IMR-90 (cell line): Measurements from ENCODE around the gene MGAT3. TPM values are rescaled to one million over a fixed set of nuclear protein-coding genes. Genes with fewer than 3 reads are reported as not detected.

Experiments used
- ATAC-seq: fragments of 200-7000 bp; cut with Tn5 transposase; 2 replicates; pipeline ENCODE4 v1.9.1; 2020; ENCODE audit warnings: low read depth, mild to moderate bottlenecking, moderate library complexity
- BruUV-seq: library from RNA; stranded (reverse); fragments of 400-500 nt; replicated peaks from 2 replicates; lab custom pipeline; 2021; lab: Mats Ljungman, UMichigan
- CTCF ChIA-PET: fragments of 300-600 bp; formaldehyde crosslinking; extraction: SDS; loops from one replicate; lab custom pipeline; 2021; ENCODE audit warnings: antibody characterized with exemption; lab: Yijun Ruan, JAX
- POLR2A ChIA-PET: fragments of 300-600 bp; sonication (Branson Sonifier 250); formaldehyde crosslinking; loops from one replicate; lab custom pipeline; 2022; ENCODE audit warnings: antibody characterized with exemption; ENCODE audit not compliant: unreplicated experiment; lab: Charles Lee
- DNase-seq: peaks from one replicate; pipeline ENCODE4 v3.0.0; 2013
- H2AFZ ChIP-seq: replicated peaks from 2 replicates; pipeline ENCODE3; 2013; ENCODE audit warnings: low read length, mild to moderate bottlenecking; ENCODE audit not compliant: poor library complexity
- H2AK5ac ChIP-seq: 2 replicates; pipeline ENCODE4 v1.6.1; 2013; ENCODE audit warnings: low read depth, low read length, inconsistent platforms
- H2AK9ac ChIP-seq: replicated peaks from 2 replicates; pipeline ENCODE3; 2013; ENCODE audit warnings: mild to moderate bottlenecking, low read depth, low read length, moderate library complexity; ENCODE audit not compliant: poor library complexity
- H2BK120ac ChIP-seq: 2 replicates; pipeline ENCODE4 v1.6.1; 2013; ENCODE audit warnings: low read depth, low read length, inconsistent platforms
- H2BK15ac ChIP-seq: 3 replicates; pipeline ENCODE4 v1.6.1; 2013; ENCODE audit warnings: low read depth, low read length, inconsistent platforms
- H2BK20ac ChIP-seq: 2 replicates; pipeline ENCODE4 v1.6.1; 2013; ENCODE audit warnings: low read depth, mild to moderate bottlenecking, inconsistent platforms, low read length, moderate library complexity
- H2BK5ac ChIP-seq: 2 replicates; pipeline ENCODE4 v1.6.1; 2013; ENCODE audit warnings: mild to moderate bottlenecking, low read depth, low read length, inconsistent platforms; ENCODE audit not compliant: poor library complexity, severe bottlenecking
- H3K14ac ChIP-seq: replicated peaks from 2 replicates; pipeline ENCODE4 v1.6.1; 2013; ENCODE audit warnings: low read depth, low read length, inconsistent platforms
- H3K18ac ChIP-seq: 2 replicates; pipeline ENCODE4 v1.6.1; 2013; ENCODE audit warnings: low read depth, low read length, control low read depth
- H3K23ac ChIP-seq: 2 replicates; pipeline ENCODE4 v1.6.1; 2013; ENCODE audit warnings: low read depth, low read length, inconsistent platforms
- H3K27ac ChIP-seq: 2 replicates; pipeline ENCODE4 v1.5.1; 2013; ENCODE audit warnings: mild to moderate bottlenecking, control low read depth, low read length; ENCODE audit not compliant: insufficient read depth
- H3K27me3 ChIP-seq: 2 replicates; pipeline ENCODE4 v1.6.1; 2013; ENCODE audit warnings: low read length; ENCODE audit not compliant: control insufficient read depth, insufficient read depth
- H3K36me3 ChIP-seq: 2 replicates; pipeline ENCODE4 v1.6.1; 2013; ENCODE audit warnings: low read length, mixed read lengths; ENCODE audit not compliant: control insufficient read depth, insufficient read depth
- H3K4ac ChIP-seq: 2 replicates; pipeline ENCODE4 v1.6.1; 2013; ENCODE audit warnings: low read depth, low read length, inconsistent platforms
- H3K4me1 ChIP-seq: 2 replicates; pipeline ENCODE4 v1.6.1; 2013; ENCODE audit warnings: low read length, mixed read lengths; ENCODE audit not compliant: control insufficient read depth, insufficient read depth
- H3K4me2 ChIP-seq: 2 replicates; pipeline ENCODE4 v1.6.1; 2013; ENCODE audit warnings: low read depth, mild to moderate bottlenecking, control low read depth, low read length, moderate library complexity
- H3K4me3 ChIP-seq: 2 replicates; pipeline ENCODE4 v1.5.1; 2013; ENCODE audit warnings: low read depth, mild to moderate bottlenecking, control low read depth, low read length, moderate library complexity; ENCODE audit not compliant: insufficient read depth
- H3K56ac ChIP-seq: 2 replicates; pipeline ENCODE4 v1.6.1; 2013; ENCODE audit warnings: low read length, inconsistent platforms; ENCODE audit not compliant: insufficient read depth; ENCODE audit errors: extremely low read depth
- H3K79me1 ChIP-seq, 2 experiments: 2 replicates each; pipeline ENCODE4 v1.6.1; 2013; ENCODE audit warnings: low read length in 2 of 2, inconsistent platforms in 1 of 2, low read depth in 1 of 2
- H3K9ac ChIP-seq: 2 replicates; pipeline ENCODE4 v1.6.1; 2013; ENCODE audit warnings: low read depth, low read length, control low read depth
- H3K9me1 ChIP-seq: 2 replicates; pipeline ENCODE4 v1.6.1; 2013; ENCODE audit warnings: low read length, inconsistent platforms; ENCODE audit not compliant: insufficient read depth
- H3K9me3 ChIP-seq: 2 replicates; pipeline ENCODE4 v1.6.1; 2013; ENCODE audit warnings: low read length; ENCODE audit not compliant: control insufficient read depth, insufficient read depth
- H4K20me1 ChIP-seq: 2 replicates; pipeline ENCODE4 v1.6.1; 2013; ENCODE audit warnings: low read length, inconsistent platforms; ENCODE audit not compliant: insufficient read depth
- H4K5ac ChIP-seq: 2 replicates; pipeline ENCODE4 v1.6.1; 2013; ENCODE audit warnings: mild to moderate bottlenecking, low read depth, low read length, control low read depth
- H4K8ac ChIP-seq, 2 experiments: 2 replicates each; pipeline ENCODE4 v1.6.1; 2013; ENCODE audit warnings: low read depth in 2 of 2, low read length in 2 of 2, control low read depth in 1 of 2, inconsistent platforms in 1 of 2
- H4K91ac ChIP-seq: 2 replicates; pipeline ENCODE4 v1.6.1; 2013; ENCODE audit warnings: low read depth, low read length, inconsistent platforms; ENCODE audit not compliant: insufficient read depth
- CEBPB ChIP-seq: IDR thresholded peaks from 2 replicates; pipeline ENCODE4 v1.6.1; 2012; ENCODE audit warnings: low read depth, low read length, improper control_type of control experiment
- CHD1 ChIP-seq: IDR thresholded peaks from 2 replicates; pipeline ENCODE4 v1.6.1; 2012; ENCODE audit warnings: low read depth, low read length, improper control_type of control experiment
- CTCF ChIP-seq: conservative IDR thresholded peaks from 2 replicates; pipeline ENCODE4 v1.5.1; 2012; ENCODE audit warnings: mild to moderate bottlenecking, low read depth, low read length, improper control_type of control experiment
- ELK1 ChIP-seq: fragments of 150-350 bp; IDR thresholded peaks from 2 replicates; pipeline ENCODE4 v1.6.1; 2016; ENCODE audit warnings: low read depth, mild to moderate bottlenecking, low read length, moderate library complexity, borderline replicate concordance
- FOS ChIP-seq: fragments of 150-350 bp; IDR thresholded peaks from 2 replicates; pipeline ENCODE4 v1.6.1; 2016; ENCODE audit warnings: low read depth, low read length
- MAFK ChIP-seq: IDR thresholded peaks from 2 replicates; pipeline ENCODE4 v1.6.1; 2012; ENCODE audit warnings: low read depth, low read length, improper control_type of control experiment
- MAZ ChIP-seq: IDR thresholded peaks from 2 replicates; pipeline ENCODE4 v1.6.1; 2012; ENCODE audit warnings: low read depth, mild to moderate bottlenecking, low read length, improper control_type of control experiment, moderate library complexity, borderline replicate concordance
- MXI1 ChIP-seq: IDR thresholded peaks from 2 replicates; pipeline ENCODE4 v1.6.1; 2012; ENCODE audit warnings: low read depth, mild to moderate bottlenecking, low read length, moderate library complexity, borderline replicate concordance
- POLR2A ChIP-seq: IDR thresholded peaks from 2 replicates; pipeline ENCODE4 v1.6.1; 2012; ENCODE audit warnings: mild to moderate bottlenecking, low read depth, low read length
- RAD21 ChIP-seq: IDR thresholded peaks from 2 replicates; pipeline ENCODE4 v1.6.1; 2012; ENCODE audit warnings: low read length, improper control_type of control experiment
- RCOR1 ChIP-seq: IDR thresholded peaks from 2 replicates; pipeline ENCODE4 v1.6.1; 2012; ENCODE audit warnings: mild to moderate bottlenecking, low read length, improper control_type of control experiment; ENCODE audit not compliant: insufficient replicate concordance
- RFX5 ChIP-seq: IDR thresholded peaks from 2 replicates; pipeline ENCODE4 v1.8.0; 2012; ENCODE audit warnings: low read depth, mild to moderate bottlenecking, low read length, moderate library complexity
- SMC3 ChIP-seq: fragments of 150-350 bp; IDR thresholded peaks from 2 replicates; pipeline ENCODE4 v1.6.1; 2016; ENCODE audit warnings: low read depth, mild to moderate bottlenecking, antibody characterized with exemption, low read length, moderate library complexity
- WGBS, 2 experiments: methylation state at CpG; one replicate each; pipeline versions ENCODE4 v1.1.5 to v1.1.7; 2013; ENCODE audit warnings: missing lambda C conversion rate in 2 of 2; ENCODE audit not compliant: insufficient read length in 1 of 2; ENCODE audit errors: extremely low coverage in 2 of 2; 5-methylcytosine and 5-hydroxymethylcytosine counted together
- dilution Hi-C: fragments of 300-500 bp; cut with HindIII; formaldehyde crosslinking; loops from one replicate; pipeline ENCODE4 v1.14.3; 2018; ENCODE audit warnings: low sequenced_read_pairs; ENCODE audit not compliant: unreplicated experiment
- in situ Hi-C: fragments of 300-500 bp; cut with MboI; formaldehyde crosslinking; loops from 3 replicates; pipeline ENCODE4 v1.14.3; 2019; ENCODE audit warnings: low sequenced_read_pairs, inconsistent platforms, mixed read lengths
- intact Hi-C: fragments of 100-400 bp; cut with micrococcal nuclease; formaldehyde crosslinking; loops from 2 replicates; pipeline ENCODE4 v1.10.0; 2022
- polyA plus RNA-seq, 3 experiments: library from polyadenylated mRNA; depleted of rRNA; stranded (reverse); fragments of >200 nt; gene quantifications; 2 replicates each; pipeline ENCODE4 v1.2.3, GENCODE V29; 2012; ENCODE audit warnings: low replicate concordance in 1 of 3
- total RNA-seq: library from RNA; depleted of rRNA; stranded (reverse); fragments of >200 nt; gene quantifications from 2 replicates; pipeline ENCODE4 v1.2.3, GENCODE V29; 2012
- TF ChIP-seq, protein P1 (sequence below): fragments of 150-350 bp; IDR thresholded peaks from 2 replicates; pipeline ENCODE4 v1.6.1; 2017; ENCODE audit warnings: mild to moderate bottlenecking, antibody characterized with exemption, low read length, low read depth

The MGAT3 gene
- total and polyA plus RNA-seq, 2 of the 4 experiments (the other 2 are of a cell fraction): 0.36 to 1.1 TPM

DNA sequence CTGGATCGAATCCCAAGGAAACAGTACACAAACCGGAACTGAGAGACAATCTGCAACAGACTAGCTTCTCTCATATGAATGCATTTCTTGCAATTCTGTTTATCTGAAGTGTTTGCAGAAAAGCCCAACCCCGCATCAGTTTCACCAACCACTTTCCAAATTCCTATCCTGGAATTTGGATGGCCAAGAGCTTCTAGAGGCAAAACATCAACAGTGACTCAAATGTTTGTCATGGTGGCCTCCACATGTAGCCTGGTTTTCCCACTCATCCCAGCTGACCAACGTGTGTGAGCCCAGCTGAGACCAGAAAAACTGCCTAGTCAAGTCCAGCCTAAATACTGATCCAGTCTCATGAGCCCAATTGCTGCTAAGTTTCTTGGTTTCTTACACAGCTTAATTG lies 36.9 kb downstream of the MGAT3 start:
- no peak overlapping the region for H3K9ac ChIP-seq
- H3K4me2 ChIP-seq: peak overlapping the region; percentile 45; the same call in 1 of the 2 replicates
- TF ChIP-seq POLR2A (no peak), MAFK (peak; percentile 21; the same call in 1 of the 2 replicates), ELK1 (no peak), MAZ (no peak), RAD21 (0 out of 2 replicates have a peak, but pooled peaks have one; percentile 14), CEBPB (no peak), SMC3 (no peak), RFX5 (no peak), CTCF (no peak), FOS (peak; percentile 65), MXI1 (peak; percentile 91), RCOR1 (peak; percentile 37), CHD1 (no peak)
- TF ChIP-seq, protein P1, sequence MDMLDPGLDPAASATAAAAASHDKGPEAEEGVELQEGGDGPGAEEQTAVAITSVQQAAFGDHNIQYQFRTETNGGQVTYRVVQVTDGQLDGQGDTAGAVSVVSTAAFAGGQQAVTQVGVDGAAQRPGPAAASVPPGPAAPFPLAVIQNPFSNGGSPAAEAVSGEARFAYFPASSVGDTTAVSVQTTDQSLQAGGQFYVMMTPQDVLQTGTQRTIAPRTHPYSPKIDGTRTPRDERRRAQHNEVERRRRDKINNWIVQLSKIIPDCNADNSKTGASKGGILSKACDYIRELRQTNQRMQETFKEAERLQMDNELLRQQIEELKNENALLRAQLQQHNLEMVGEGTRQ: peak; percentile 56

More for the DNA sequence above, 36.9 kb downstream of the MGAT3 start:
- DNase-seq: peak; percentile 92
- no peaks in the 10 kb centered on the region for H3K9me3 ChIP-seq
- peak overlapping the region; percentile 79 for H2BK5ac ChIP-seq
- peaks cover 22% of the 10 kb centered on the region for H3K9me1 ChIP-seq
- H2AK5ac ChIP-seq: peak overlapping the region; percentile 91; the same call in 1 of the 2 replicates
- peaks cover 0 to 8% of the 10 kb centered on the region in 2 experiments; a peak in 1 of 4 replicates for H3K79me1 ChIP-seq
- no TSS peak for BruUV-seq
- POLR2A ChIA-PET: interaction anchor here (0.6 to 1.1 kb wide), 4 partner anchors 22 to 551 kb away, joined by 3 to 4 read pairs (median 3); no protein-coding TSS in a partner anchor
- H2BK20ac ChIP-seq: peak overlapping the region; percentile 53
- CTCF ChIA-PET: interaction anchor here (0.6 to 1.6 kb wide), 8 partner anchors 11 to 158 kb away, joined by 3 to 14 read pairs (median 3); no protein-coding TSS in a partner anchor
- H2AFZ ChIP-seq: peak overlapping the region; percentile 34
- no peaks in the 10 kb centered on the region for H3K36me3 ChIP-seq
- in situ Hi-C loops (no loop called here), intact Hi-C loops (loop anchor here (1.0 to 10.0 kb wide), 4 partner anchors 19 to 319 kb away; partner anchors contain the start of gene ATF4), dilution Hi-C loops (no loop called here)
- H3K56ac ChIP-seq: peak overlapping the region; percentile 40; the same call in 1 of the 2 replicates
- peak; percentile 77 for ATAC-seq
- peaks cover 8% of the 10 kb centered on the region for H3K4me1 ChIP-seq
- 0% methylated on average over 1 of the region's 4 CpGs; no CpG with 5 or more reads in 1 of the 2 experiments for WGBS, 2 experiments
- H3K27ac ChIP-seq: peak overlapping the region; percentile 23; the same call in 1 of the 2 replicates
- peak overlapping the region; percentile 75; the same call in 2 of the 3 replicates for H2BK15ac ChIP-seq
- H4K20me1 ChIP-seq: peaks cover 12% of the 10 kb centered on the region; the same call in 1 of the 2 replicates
- no peaks in the 10 kb centered on the region for H3K27me3 ChIP-seq
- peak overlapping the region; percentile 85 for H2BK120ac ChIP-seq
- no peak overlapping the region for H3K4me3 ChIP-seq
- H2AK9ac ChIP-seq: no peak overlapping the region
- H4K91ac ChIP-seq: peak overlapping the region; percentile 65
- H3K14ac ChIP-seq: peak overlapping the region; percentile 62
- H4K5ac ChIP-seq: no peak overlapping the region
- peak overlapping the region; percentile 85; the same call in 1 of the 2 replicates for H3K4ac ChIP-seq
- H3K23ac ChIP-seq: peak overlapping the region; percentile 72
- peak overlapping the region; percentile 2; the same call in 1 of the 2 replicates for H3K18ac ChIP-seq
- peak overlapping the region in 1 of 2 experiments; percentile 54; a peak in 2 of 4 replicates for H4K8ac ChIP-seq
